HG02943 (cell line): Measurements from ENCODE around the gene HES4.
A peak's percentile ranks its signal among the peaks of the same experiment; 100 is the strongest.

Experiments used
- ATAC-seq: cut with Tn5 transposase; IDR thresholded peaks from one replicate; pipeline ENCODE4 v1.9.1; 2021; ENCODE audit warnings: mild to moderate bottlenecking, low read depth, moderate library complexity; ENCODE audit not compliant: unreplicated experiment

Gene HES4, protein sequence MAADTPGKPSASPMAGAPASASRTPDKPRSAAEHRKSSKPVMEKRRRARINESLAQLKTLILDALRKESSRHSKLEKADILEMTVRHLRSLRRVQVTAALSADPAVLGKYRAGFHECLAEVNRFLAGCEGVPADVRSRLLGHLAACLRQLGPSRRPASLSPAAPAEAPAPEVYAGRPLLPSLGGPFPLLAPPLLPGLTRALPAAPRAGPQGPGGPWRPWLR

GRCh38 chr1:999725-1000356 lies at the start of gene HES4:
Gene HES4, minus strand, starts transcription at chr1:1000097. Its CDS starts 124 bp downstream, at chr1:999973.
- no peak for ATAC-seq

GRCh38 chr1:1048765-1049164 lies 48.9 kb upstream of the HES4 start:
- ATAC-seq: no peak

DNA sequence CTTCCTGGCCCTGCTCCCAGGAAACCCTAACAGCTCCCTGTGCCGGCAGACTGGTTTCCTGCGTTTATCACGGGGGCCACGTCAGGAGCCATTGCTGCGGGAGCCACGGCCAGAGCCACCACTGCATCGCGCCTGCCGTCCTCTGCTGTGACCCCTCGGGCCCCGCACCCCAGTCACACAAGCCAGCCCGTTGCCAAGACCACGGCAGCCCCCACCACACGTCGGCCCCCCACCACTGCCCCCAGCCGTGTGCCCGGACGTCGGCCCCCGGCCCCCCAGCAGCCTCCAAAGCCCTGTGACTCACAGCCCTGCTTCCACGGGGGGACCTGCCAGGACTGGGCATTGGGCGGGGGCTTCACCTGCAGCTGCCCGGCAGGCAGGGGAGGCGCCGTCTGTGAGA lies 48.1 kb upstream of the HES4 start:
- ATAC-seq: no peak

DNA sequence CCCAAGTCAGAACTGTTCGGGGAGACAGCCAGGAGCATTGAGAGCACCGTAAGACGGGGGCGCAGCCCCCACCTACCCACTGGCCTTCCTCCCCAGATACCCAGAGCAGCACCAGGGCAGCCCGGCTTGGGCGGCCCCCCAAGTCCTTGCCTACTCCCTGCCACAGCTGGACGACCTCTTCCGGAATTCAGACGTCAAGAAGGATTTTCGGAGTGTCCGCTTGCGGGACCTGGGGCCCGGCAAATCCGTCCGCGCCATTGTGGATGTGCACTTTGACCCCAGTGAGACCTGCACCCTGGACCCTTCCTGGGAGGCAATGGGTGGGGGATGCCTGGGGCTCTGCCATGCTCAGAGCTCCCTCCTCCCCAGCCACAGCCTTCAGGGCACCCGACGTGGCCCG lies 47.5 kb upstream of the HES4 start:
- no peak for ATAC-seq

DNA sequence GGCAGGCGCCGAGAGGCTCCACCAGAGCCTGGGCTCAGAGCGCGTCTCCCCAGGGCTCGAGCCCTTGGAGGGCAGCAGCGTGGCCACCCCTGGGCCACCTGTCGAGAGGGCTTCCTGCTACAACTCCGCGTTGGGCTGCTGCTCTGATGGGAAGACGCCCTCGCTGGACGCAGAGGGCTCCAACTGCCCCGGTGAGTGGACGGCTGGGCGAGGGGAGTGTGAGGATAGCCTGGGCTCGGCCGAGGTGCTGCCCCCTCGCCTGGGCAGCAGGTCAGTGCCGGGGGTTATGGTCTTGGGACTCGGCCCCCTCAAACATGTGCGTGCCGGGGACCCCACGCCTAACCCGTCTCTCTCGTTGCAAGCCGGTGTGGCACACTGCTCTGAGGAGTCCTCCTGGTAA lies 46.9 kb upstream of the HES4 start:
- ATAC-seq: no peak

DNA sequence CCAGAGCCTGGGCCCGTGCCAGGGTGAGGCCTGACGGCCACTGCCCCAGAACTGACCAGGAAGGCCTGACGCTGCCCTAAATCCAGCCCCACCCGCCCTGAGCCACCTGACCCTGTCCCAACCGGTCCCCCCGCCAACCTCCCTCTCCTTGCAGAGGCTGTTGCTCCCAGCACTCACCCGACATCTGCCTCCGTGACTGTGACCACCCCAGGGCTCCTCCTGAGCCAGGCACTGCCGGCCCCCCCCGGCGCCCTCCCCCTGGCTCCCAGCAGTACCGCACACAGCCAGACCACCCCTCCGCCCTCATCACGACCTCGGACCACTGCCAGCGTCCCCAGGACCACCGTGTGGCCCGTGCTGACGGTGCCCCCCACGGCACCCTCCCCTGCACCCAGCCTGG lies 46.3 kb upstream of the HES4 start:
- no peak for ATAC-seq

- ATAC-seq: no peak
These were observed 45.2 kb upstream of the HES4 start for GRCh38 chr1:1045129-1045528.

DNA sequence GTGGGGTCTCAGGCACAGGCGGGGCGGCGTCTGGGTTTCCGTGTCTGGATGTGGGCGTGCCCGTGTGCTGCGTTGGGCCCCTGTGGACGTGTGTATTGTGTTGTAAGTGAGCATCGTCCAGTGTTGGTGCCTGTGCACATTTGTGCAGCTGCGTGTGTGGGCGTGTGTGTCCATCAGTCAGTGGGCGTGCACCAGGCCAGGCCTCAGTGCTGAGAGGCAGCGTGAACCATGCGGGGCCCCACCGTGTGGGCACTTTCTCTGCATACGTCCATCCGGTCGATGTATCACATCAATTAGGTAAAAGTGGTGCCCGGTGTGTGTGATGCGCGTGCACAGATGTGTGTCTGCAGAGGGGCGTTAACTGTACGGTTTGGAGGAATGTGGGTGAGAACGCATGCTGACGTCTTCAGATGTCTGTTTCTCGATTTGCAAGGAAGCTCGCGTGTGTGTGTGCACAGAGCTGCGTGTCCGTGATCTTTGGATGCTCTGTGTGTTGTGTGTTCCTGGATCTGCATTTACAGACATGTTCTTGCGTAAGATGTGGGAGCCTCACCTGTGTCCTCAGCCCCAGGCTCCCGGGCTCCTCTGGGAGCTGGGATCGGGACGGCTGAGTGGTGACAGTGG lies 44.7 kb upstream of the HES4 start:
- no peak for ATAC-seq

DNA sequence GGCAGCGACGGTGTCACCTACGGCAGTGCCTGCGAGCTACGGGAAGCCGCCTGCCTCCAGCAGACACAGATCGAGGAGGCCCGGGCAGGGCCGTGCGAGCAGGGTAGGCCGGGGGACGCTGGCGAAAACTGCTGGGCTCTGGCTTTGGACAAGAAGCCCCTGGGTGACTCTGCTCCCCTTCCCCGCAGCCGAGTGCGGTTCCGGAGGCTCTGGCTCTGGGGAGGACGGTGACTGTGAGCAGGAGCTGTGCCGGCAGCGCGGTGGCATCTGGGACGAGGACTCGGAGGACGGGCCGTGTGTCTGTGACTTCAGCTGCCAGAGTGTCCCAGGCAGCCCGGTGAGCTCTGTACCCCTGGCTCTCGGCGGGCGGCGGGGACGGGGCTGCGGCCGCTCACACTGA lies 44.0 kb upstream of the HES4 start:
- ATAC-seq: no peak

- ATAC-seq: no peak
These were observed 43.5 kb upstream of the HES4 start for GRCh38 chr1:1043411-1043810.

DNA sequence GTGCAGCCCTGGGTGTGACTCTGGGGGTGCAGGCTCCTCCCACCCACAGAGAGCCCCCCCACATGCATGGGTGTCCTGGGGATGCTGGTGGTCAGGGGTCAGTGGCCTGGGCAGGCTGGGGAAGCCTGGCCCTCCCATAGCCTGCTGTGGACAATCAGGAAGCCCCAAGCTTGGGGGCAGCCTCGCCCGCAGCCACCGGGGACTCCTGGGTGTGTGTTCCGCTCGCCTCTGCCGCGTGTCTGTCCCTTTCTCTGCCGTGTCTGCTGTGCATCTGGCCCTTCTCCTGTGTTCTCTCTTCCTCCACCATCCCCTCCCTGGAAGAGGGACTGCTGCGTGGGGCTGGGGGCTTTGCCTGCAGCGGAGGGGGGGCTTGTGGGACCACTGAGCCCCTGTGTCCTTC lies 42.9 kb upstream of the HES4 start:
- no peak for ATAC-seq

DNA sequence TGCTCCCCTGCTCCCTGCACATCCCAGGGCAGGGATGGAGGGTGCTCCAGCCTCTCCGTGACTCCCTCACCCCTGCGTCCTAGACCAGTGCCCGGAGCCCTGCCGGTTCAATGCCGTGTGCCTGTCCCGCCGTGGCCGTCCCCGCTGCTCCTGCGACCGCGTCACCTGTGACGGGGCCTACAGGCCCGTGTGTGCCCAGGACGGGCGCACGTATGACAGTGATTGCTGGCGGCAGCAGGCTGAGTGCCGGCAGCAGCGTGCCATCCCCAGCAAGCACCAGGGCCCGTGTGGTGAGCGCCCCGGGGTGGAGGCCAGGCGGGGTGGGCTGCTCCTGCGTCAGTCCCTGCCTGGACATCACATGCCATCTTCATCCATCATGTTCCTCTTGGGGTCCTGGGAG lies 42.0 kb upstream of the HES4 start:
- ATAC-seq: no peak

DNA sequence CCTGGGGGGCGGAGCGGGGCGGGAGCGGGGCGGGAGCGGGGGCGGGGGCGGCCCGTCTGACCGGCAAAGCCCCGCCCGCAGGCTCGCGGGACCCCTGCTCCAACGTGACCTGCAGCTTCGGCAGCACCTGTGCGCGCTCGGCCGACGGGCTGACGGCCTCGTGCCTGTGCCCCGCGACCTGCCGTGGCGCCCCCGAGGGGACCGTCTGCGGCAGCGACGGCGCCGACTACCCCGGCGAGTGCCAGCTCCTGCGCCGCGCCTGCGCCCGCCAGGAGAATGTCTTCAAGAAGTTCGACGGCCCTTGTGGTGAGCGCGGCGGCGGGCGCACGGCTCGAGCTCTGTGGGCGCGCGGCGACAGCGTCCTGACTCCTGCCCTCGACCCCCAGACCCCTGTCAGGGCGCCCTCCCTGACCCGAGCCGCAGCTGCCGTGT lies 41.2 kb upstream of the HES4 start:
- no peak for ATAC-seq

DNA sequence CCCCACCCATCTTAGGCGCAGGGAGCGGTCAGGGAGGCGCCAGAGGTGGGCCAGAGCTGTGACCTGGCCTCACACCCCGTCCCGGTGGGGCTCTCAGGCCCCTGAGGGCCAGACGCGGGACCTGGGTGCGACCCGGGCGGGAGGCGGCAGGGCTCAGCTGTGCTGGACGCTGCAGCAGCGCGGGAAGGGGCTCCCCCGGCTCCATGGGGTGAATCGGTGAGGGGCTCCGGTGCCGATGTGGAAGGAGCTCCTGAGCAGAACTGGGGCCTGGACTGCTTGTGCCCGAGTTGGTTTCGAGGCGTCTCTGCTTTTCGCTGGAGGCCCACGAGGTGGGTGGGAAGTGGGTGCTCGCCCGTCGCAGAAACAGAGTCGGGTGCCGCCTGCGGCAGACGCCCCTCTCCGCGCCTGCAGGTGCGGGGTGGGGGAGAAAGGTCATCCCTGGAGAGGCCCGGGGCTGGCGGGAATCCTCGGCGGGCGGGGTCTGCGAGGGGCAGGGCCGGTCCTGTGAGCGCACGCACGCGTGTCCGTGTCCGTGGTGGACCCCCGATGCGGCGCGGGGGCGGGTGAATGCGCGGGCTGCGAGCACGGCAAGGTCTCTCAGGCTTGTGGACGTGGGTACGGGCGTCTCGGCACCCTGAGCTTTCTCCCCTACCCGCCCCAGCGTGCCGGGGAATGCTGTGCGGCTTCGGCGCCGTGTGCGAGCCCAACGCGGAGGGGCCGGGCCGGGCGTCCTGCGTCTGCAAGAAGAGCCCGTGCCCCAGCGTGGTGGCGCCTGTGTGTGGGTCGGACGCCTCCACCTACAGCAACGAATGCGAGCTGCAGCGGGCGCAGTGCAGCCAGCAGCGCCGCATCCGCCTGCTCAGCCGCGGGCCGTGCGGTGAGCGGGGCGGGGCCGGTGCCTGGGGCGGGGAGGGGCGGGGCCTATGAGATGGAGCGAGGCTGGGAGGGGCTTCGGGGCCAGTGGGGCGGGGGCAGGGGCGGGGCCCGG lies 40.4 kb upstream of the HES4 start:
- no peak for ATAC-seq

GRCh38 chr1:1039145-1039910 lies 39.4 kb upstream of the HES4 start:
- no peak for ATAC-seq

DNA sequence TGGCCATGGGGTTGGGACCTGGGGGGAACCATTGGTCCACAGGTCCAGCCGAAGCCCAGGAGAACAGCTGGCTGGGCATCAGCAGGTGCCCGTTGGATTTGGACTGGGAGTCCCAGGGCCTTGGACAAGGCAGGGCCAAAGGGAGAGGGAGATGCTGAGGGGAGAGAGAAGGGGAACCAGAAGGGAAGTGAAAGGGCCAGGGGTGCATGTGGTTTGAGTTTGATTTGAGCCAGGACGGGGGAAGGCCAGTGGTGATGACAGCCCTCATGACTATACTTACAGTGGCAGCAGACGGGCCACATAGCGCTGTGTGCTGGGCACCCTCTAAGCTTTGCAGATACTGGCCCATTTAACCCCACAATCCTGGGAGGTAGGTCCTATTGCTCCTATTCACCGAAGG lies 38.8 kb upstream of the HES4 start:
- peak; percentile 47 for ATAC-seq

GRCh38 chr1:1037366-1038327 lies 37.8 kb upstream of the HES4 start:
- no peak for ATAC-seq

DNA sequence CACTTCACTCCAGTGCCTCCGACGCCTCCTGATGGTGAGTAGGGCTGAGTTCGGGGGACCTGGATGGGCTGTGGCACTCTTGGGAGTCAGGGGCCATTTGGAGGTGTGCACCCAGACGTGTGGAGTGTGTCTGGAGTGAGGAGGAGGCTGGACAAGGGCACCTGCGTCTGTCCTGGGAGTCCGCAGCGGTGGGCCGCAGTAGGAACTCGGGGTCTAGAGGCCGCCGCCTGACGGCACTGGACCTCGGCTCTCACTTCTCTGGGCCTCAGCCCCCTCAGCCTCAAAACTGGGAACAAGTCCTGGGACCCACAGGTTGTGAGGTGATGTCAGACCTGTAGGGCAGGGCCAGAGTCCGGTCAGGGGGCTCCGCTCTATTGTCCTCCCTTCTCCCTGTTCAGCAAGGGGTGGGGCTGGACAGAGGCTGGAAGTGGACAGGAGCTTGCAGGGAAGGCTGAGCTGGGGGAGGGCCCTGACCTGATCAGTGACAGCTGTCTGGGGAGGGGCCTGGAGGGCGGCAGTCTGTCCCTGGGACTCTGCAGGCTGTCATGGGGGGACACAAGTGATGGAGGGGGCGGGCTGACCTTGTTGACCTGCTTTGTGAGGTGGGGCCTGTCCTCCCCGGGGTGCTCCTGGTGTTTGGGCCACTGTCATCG lies 35.5 kb upstream of the HES4 start:
- ATAC-seq: no peak

- no peak for ATAC-seq
These were observed 34.5 kb upstream of the HES4 start for GRCh38 chr1:1034439-1034781.
